Neutrophil (primary cell): ENCODE data around the gene SMAP2.

Experiments
- H3K27ac ChIP-seq: fragments of 200-600 bp; sonication (generic); 2 replicates; pipeline ENCODE4 v1.5.1; 2016; ENCODE audit warnings: mild to moderate bottlenecking, moderate library complexity
- H3K27me3 ChIP-seq: fragments of 200-600 bp; sonication (generic); 2 replicates; pipeline ENCODE4 v1.6.0; 2016; ENCODE audit warnings: mild to moderate bottlenecking
- H3K36me3 ChIP-seq: fragments of 200-600 bp; sonication (generic); 2 replicates; pipeline ENCODE4 v1.5.1; 2017
- H3K4me1 ChIP-seq, 2 experiments: fragments of 200-600 bp in 1 of 2; sonication (generic) in 1 of 2; 1 replicate in 1 of 2; 2 replicates in 1 of 2; pipeline versions ENCODE4 v1.5.1 to v1.6.1; 2013 to 2016; ENCODE audit warnings: low read depth in 1 of 2, low read length in 1 of 2, mild to moderate bottlenecking in 1 of 2, moderate library complexity in 1 of 2; ENCODE audit not compliant: control insufficient read depth in 1 of 2, insufficient read depth in 1 of 2
- H3K4me3 ChIP-seq, 2 experiments: fragments of 200-600 bp in 1 of 2; sonication (generic) in 1 of 2; 1 replicate in 1 of 2; 2 replicates in 1 of 2; pipeline ENCODE4 v1.5.1; 2013 to 2016; ENCODE audit warnings: low read depth in 1 of 2, low read length in 1 of 2, mild to moderate bottlenecking in 1 of 2, moderate library complexity in 1 of 2
- H3K9me3 ChIP-seq: fragments of 200-600 bp; sonication (generic); 2 replicates; pipeline ENCODE4 v1.5.1; 2016
- CTCF ChIP-seq: fragments of 200-600 bp; sonication (generic); IDR thresholded peaks from 2 replicates; pipeline ENCODE4 v1.5.1; 2016; ENCODE audit warnings: antibody characterized with exemption

SMAP2 gene

DNA sequence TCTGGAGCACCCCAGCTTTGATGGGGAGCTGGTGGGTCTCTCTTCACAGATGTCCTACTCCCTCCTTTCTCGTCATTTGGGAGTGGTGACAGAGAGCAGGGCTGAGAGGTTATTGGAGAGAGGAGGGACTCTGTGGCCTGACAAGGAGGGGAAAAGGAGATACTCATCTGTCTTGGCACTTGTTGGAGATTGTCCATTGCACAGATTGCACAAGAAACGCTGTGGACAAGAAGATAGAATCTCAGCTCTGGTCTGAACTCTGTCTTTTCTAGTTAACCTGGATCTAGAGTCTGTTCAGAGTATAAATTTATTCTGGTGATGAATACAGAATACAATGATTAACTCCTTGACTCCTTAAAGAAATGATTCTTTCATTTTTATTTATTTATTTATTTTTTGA, 22.4 kb upstream of the SMAP2 start:
- no peak for TF ChIP-seq CTCF
- no peaks in the 10 kb centered on the region for H3K9me3 ChIP-seq
- no peak overlapping the region for H3K27ac ChIP-seq
- no peak overlapping the region for H3K4me3 ChIP-seq
- H3K36me3 ChIP-seq: no peaks in the 10 kb centered on the region
- H3K4me1 ChIP-seq: no peaks in the 10 kb centered on the region
- no peaks in the 10 kb centered on the region for H3K27me3 ChIP-seq

DNA sequence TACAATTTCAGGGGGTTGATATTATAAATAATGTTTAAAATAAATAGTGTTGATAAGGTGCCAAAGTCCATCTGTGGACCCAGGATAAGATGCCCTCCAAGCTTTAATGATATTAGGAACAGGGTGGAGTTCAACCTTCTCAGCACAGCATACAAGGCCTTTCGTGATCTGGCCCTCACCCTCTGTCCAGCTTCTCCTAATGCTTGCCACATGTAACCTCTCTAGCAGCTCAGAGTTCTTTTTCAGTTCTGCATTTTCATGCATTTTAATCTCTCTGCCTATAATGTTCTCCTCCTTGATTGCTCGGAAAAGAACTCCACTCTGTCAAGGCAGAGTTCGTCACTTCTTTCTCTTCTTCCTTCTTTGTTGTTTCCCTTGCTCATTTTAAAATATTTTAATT, 21.4 kb upstream of the SMAP2 start:
- Histone ChIP-seq H3K36me3 (no peaks in the 10 kb centered on the region), H3K4me3 (no peak overlapping the region), H3K27me3 (no peaks in the 10 kb centered on the region), H3K9me3 (no peaks in the 10 kb centered on the region), H3K27ac (no peak overlapping the region), H3K4me1 (no peaks in the 10 kb centered on the region)
- no peak for TF ChIP-seq CTCF

GRCh38 chr1:40353082-40353481, 20.4 kb upstream of the SMAP2 start:
- H3K4me3 ChIP-seq: no peak overlapping the region
- TF ChIP-seq CTCF: no peak
- no peaks in the 10 kb centered on the region for H3K27me3 ChIP-seq
- H3K27ac ChIP-seq: no peak overlapping the region
- H3K36me3 ChIP-seq: no peaks in the 10 kb centered on the region
- no peaks in the 10 kb centered on the region for H3K4me1 ChIP-seq
- no peaks in the 10 kb centered on the region for H3K9me3 ChIP-seq

DNA sequence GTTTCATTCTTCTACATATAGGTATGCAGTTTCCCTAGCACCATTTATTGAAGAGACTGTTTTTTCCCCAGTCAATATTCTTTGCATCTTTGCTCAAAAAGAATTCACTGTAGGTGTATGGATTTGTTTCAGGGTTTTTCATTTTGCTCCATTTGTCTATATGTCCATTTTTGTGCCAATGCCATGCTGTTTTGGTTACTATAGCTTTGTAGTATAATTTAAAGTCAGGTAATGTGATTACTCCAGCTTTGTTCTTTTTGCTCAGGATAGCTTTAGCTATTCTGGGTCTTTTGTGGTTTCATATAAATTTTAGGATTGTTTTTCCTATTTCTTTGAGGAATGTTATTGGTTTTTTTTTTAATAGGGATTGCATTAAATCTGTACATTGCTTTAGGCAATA, 15.9 kb upstream of the SMAP2 start:
- no peak for TF ChIP-seq CTCF
- no peaks in the 10 kb centered on the region for H3K36me3 ChIP-seq
- H3K27ac ChIP-seq: no peak overlapping the region
- no peak overlapping the region for H3K4me3 ChIP-seq
- H3K4me1 ChIP-seq: peaks cover 7 to 10% of the 10 kb centered on the region in 2 experiments
- H3K27me3 ChIP-seq: no peaks in the 10 kb centered on the region
- H3K9me3 ChIP-seq: no peaks in the 10 kb centered on the region

DNA sequence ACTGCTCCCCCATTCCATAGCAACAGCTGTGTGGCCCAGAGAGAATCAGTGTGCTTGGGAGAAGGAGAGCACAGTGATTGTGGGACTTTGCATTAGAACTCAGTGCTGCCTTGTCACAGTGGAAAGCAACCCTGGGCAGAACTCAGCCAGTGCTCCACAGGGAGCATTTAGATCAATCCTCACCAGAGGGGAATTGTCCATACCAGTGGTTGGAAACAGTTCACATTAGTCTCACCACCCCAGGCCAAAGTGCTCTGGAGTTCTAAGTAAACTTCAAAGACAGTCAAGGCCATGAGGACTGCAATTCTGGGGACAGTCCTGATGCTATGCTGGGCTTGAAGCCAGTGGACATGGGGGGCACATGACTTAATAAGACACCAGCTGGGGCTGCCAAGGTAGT, 12.9 kb upstream of the SMAP2 start:
- Histone ChIP-seq H3K36me3 (no peaks in the 10 kb centered on the region), H3K4me3 (no peak overlapping the region), H3K9me3 (no peaks in the 10 kb centered on the region), H3K27ac (no peak overlapping the region), H3K27me3 (no peaks in the 10 kb centered on the region), H3K4me1 (peaks cover 9 to 10% of the 10 kb centered on the region in 2 experiments)
- no peak for TF ChIP-seq CTCF

- H3K9me3 ChIP-seq: no peaks in the 10 kb centered on the region
- no peak overlapping the region for H3K4me3 ChIP-seq
- H3K27me3 ChIP-seq: no peaks in the 10 kb centered on the region
- peaks cover 9 to 10% of the 10 kb centered on the region in 2 experiments for H3K4me1 ChIP-seq
- peak overlapping the region; percentile 66 for H3K27ac ChIP-seq
- H3K36me3 ChIP-seq: no peaks in the 10 kb centered on the region
- TF ChIP-seq CTCF: no peak
These were observed 12.3 kb upstream of the SMAP2 start for GRCh38 chr1:40361201-40361600.
